ENCODE measurements around the gene AJM1. TPM values are rescaled to one million over a fixed set of nuclear protein-coding genes. Genes with fewer than 3 reads are reported as not detected.

AJM1 gene
- total RNA-seq, 1 experiment from 2014 or later: 1.8 TPM

- no CpG with 5 or more reads among the region's 36 CpGs for WGBS (ENCODE audit: extremely low coverage, insufficient read length, low lambda C conversion rate)
- Histone ChIP-seq H2AK5ac (ENCODE audit: insufficient read length, low read length) (no peak overlapping the region), H3K18ac (ENCODE audit: insufficient read length, low read depth, low read length) (no peak overlapping the region), H3K56ac (ENCODE audit: insufficient read length, low read depth, low read length) (no peak overlapping the region), H3K9me3 (ENCODE audit: control insufficient read depth, low read depth, low read length) (no peaks in the 10 kb centered on the region), H3T11ph (ENCODE audit: low read length) (no peak overlapping the region), H3K14ac (ENCODE audit: insufficient read depth, low read length) (no peak overlapping the region; the same call in 1 of the 2 replicates), H2AFZ (ENCODE audit: low read length) (no peak overlapping the region), H2BK120ac (ENCODE audit: low read depth, low read length, poor library complexity, severe bottlenecking) (no peak overlapping the region), H3K4ac (ENCODE audit: low read depth, low read length) (no peak overlapping the region), H3K23me2 (ENCODE audit: insufficient read length, low read depth, low read length, poor library complexity, severe bottlenecking) (no peaks in the 10 kb centered on the region), H4K8ac (replicated peaks; ENCODE audit: insufficient read length, low read depth, low read length) (no peak overlapping the region), H3K27ac (ENCODE audit: insufficient read length, low read depth, low read length) (no peak overlapping the region), H4K91ac (ENCODE audit: insufficient read length, low read depth, low read length) (no peak overlapping the region), H3K4me2 (ENCODE audit: insufficient read depth, insufficient read length, low read length) (no peak overlapping the region), H3K79me2 (ENCODE audit: insufficient read depth, low read length) (no peaks in the 10 kb centered on the region), H2BK5ac (ENCODE audit: insufficient read length, low read length) (no peak overlapping the region), H3K4me1 (ENCODE audit: insufficient read depth, low read length) (peaks cover 2% of the 10 kb centered on the region; the same call in 1 of the 2 replicates), H3K23ac (ENCODE audit: insufficient read length, low read depth, low read length) (no peak overlapping the region), H4K20me1 (ENCODE audit: control insufficient read depth, insufficient read depth, insufficient read length) (no peaks in the 10 kb centered on the region), H2BK20ac (ENCODE audit: low read depth, low read length, poor library complexity, severe bottlenecking) (no peak overlapping the region), H3K79me1 (ENCODE audit: insufficient read depth, low read depth, low read length, poor library complexity, severe bottlenecking) (no peaks in the 10 kb centered on the region), H4K5ac (ENCODE audit: insufficient read length, low read depth, low read length) (no peak overlapping the region), H2BK15ac (ENCODE audit: low read depth, low read length) (no peak overlapping the region), H3K9ac (ENCODE audit: extremely low read depth, insufficient read length, low read length) (no peak overlapping the region), H2BK12ac (ENCODE audit: insufficient read length, low read depth, low read length) (no peak overlapping the region), H3K27me3 (ENCODE audit: insufficient read depth, low read length) (no peaks in the 10 kb centered on the region)
- Mint-ChIP-seq H3K4me3 (no peak overlapping the region), H3K36me3 (ENCODE audit: insufficient read depth in 1 of 3, low read depth in 3 of 3) (peaks cover 8 to 42% (median 42%) of the 10 kb centered on the region in 3 experiments), H3K27me3 (ENCODE audit: low read depth) (peaks cover 5% of the 10 kb centered on the region; the same call in 1 of the 2 replicates), H3K4me1 (peaks cover 5 to 7% of the 10 kb centered on the region in 2 experiments), H3K27ac (peak overlapping the region in 1 of 3 experiments; percentile 46; a peak in 1 of 7 replicates), H3K9me3 (no peaks in the 10 kb centered on the region)
- TF ChIP-seq CTCF (conservative IDR thresholded peaks at IDR 0.05): no peak
- no peak for DNase-seq
These were observed 6.9 kb upstream of the AJM1 start for GRCh38 chr9:136835162-136835931.
